GM12892 (cell line): Measurements from ENCODE around the gene SEMA3C.

Source experiments
- DNase-seq: peaks from one replicate; pipeline ENCODE4 v3.0.0; 2011; ENCODE audit not compliant: insufficient read length
- FAIRE-seq: peaks from 2 replicates; lab custom pipeline; 2011; peaks lifted over from hg19 to GRCh38; lab: Jason Lieb, UNC
- POLR2A ChIP-seq: IDR thresholded peaks from 2 replicates; pipeline ENCODE4 v1.6.1; 2011; ENCODE audit warnings: low read depth, low read length, control low read depth
- POLR2AphosphoS5 ChIP-seq: IDR thresholded peaks from 2 replicates; pipeline ENCODE4 v1.6.1; 2011; ENCODE audit warnings: low read depth, low read length, control low read depth
- TAF1 ChIP-seq: IDR thresholded peaks from 2 replicates; pipeline ENCODE4 v1.6.1; 2011; ENCODE audit warnings: low read depth, mild to moderate bottlenecking, control low read depth, low read length, borderline replicate concordance

The SEMA3C gene

DNA sequence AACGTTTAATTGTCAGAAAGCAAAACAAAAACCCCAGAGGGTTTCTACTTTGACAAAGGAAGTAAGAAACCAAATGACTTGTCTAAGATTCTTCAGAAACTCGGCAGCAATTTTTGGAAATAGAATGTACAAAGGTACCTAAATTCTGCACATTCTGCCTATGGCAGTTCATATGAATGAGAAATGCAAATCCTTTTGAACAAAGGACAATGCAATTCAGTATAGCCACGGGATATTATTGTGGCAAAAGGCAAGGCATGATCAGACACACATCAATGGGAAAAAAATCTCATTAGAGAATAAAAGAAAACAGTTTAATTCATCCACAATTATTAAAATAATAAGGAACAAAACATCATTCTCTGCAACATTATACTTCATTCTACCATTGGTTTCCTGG lies 93.4 kb downstream of the SEMA3C start:
- FAIRE-seq (no peak), DNase-seq (no peak)
- TF ChIP-seq TAF1 (no peak), POLR2AphosphoS5 (no peak)

DNA sequence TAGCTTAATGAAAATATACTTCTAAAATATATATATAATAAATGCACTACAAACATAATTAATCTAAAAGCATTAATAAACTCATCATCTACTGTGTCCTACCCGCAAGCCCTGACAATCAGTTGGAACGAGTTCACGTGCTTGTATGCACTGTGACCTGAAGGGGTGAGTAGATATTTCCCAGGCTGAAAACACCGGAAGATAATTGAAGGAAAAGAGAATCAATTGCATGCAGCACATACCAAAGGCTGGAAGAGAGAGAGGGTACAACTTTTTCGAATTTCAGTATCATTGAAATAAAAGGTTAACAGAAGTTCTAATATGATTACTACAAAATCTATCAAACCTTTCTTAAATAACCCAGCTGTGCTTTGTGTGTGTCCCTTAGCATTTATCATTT lies 94.6 kb downstream of the SEMA3C start:
- no peak for FAIRE-seq
- no peak for TF ChIP-seq TAF1
- no peak for DNase-seq

DNA sequence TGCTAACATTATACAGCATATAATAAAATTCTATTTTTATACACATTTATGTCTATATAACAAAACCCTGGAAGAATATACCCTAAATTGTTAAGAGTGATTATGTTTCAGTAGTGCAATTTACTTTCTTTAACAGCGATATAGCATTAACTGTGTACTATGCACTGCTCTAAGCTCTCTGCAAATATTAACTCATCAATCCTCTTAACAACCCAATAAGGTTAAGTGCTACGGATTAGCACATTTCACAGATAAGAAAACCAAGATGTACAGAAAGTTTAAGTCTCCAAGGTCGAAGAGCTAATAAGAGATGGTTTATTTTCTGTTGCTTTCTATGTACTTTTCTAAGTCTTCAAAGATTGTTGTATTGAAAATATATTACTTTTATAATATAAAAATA lies 95.8 kb downstream of the SEMA3C start:
- DNase-seq: no peak
- TF ChIP-seq TAF1: no peak
- no peak for TF ChIP-seq POLR2AphosphoS5
- no peak for TF ChIP-seq POLR2A
- FAIRE-seq: no peak

DNA sequence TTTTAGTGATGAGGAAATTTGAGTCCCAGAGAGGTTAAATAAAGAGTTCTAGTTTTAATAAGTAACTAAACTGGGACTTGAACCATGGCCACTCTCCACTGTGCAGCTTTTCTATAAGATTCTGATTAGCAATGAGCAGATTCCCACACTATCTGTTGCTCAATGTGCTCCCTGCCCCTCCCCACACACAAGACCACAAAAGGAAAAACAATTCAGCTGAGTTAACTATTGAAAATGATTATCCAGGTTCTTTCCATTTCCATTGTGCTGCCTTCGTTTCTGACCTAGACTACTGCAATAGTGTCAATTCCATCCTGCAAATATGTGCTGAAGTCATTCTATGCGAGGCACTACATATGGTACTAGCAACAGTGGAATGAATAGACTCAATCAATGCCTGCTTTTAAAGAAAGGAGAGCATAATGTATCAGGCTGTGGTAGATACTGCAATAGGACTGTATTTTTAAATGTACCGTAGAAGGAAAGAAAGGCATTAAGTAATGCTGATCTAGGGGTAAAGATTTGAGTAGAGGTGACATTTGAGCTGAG lies 97.0 kb downstream of the SEMA3C start:
- no peak for TF ChIP-seq TAF1
- TF ChIP-seq POLR2AphosphoS5: no peak
- TF ChIP-seq POLR2A: no peak
- FAIRE-seq: no peak

DNA sequence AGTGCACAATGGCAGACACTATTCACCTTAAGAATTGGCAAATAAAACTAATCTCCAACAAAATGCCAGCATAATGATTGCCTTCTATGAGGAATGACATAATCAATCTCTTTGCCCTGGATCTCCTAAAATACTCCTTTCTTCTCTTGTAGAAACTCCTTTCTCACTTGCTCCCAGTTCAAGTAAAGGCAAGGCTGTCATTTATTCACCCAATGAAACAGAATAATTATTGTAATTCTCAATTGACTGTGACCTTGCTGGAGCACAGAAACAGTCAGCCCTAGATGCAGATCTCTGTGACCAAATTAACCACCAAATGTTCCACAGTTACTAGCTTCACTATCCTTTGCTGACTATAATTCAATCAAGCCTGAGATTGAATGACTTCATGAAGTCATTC lies 99.3 kb downstream of the SEMA3C start:
- TF ChIP-seq POLR2A (no peak), TAF1 (no peak), POLR2AphosphoS5 (no peak)
- FAIRE-seq: no peak

More for the DNA sequence above, 97.0 kb downstream of the SEMA3C start:
- no peak for DNase-seq

DNA sequence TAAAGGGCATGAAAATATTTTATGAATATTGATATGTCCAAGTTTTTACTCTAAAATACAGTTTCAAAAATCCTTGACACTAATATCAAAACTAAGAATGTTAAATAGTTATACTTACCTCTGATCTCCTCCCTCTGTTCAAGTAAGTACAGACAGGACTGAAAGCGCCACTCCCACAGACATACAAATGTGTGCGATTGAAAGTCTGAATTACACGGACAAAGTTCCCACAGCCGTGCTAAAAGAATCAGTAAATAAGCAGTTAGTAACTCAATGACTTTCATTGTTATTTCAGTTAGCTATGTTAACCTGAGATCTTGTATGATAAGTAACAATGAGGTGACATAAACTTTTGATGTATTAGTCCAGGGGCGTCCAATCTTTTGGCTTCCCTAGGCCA lies 100.7 kb downstream of the SEMA3C start:
- TF ChIP-seq POLR2AphosphoS5: no peak
- TF ChIP-seq POLR2A: no peak
- no peak for TF ChIP-seq TAF1
- no peak for DNase-seq
- no peak for FAIRE-seq

More for the DNA sequence above, 99.3 kb downstream of the SEMA3C start:
- DNase-seq: no peak

DNA sequence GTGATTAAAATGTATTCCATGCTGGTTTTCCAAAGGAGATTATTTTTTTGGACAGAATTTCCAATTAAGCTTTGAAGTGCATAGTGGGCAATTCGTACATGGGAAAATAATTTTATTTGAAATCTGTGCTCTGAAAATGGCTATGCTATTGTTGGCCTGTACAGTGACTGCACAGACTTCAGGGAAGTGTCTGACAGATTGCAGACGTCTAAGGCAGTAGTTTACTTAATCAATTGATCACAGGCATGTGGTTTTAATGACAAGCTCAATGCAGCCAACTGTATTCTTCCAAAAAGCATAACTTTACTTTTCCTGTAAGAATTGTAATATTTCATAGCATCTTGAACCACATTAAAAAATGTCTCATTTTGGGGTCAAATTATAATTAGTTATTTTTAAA lies 102.0 kb downstream of the SEMA3C start:
- FAIRE-seq (no peak), DNase-seq (no peak)
- no peak for TF ChIP-seq POLR2AphosphoS5
- no peak for TF ChIP-seq TAF1
- TF ChIP-seq POLR2A: no peak

DNA sequence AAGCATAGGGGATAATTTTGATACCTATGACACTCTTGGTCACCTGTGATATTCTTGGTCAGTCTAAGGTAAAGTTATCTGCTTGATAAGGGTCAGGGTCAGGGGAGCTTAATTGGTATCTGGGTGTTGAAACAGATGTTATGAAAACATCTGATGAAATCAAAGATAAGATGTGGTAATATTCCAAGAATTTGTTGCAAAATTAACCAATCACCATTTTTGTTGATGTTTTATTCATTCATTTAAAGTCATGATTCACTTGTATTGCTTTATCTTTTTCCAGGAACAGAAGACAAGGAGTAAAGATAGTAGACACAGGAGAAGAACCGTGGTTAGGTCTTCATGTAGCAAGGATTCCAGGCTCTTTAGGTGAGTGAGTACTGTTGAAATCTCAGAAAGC lies 103.1 kb downstream of the SEMA3C start:
- no peak for TF ChIP-seq POLR2A
- TF ChIP-seq POLR2AphosphoS5: no peak
- no peak for TF ChIP-seq TAF1
- no peak for FAIRE-seq

DNA sequence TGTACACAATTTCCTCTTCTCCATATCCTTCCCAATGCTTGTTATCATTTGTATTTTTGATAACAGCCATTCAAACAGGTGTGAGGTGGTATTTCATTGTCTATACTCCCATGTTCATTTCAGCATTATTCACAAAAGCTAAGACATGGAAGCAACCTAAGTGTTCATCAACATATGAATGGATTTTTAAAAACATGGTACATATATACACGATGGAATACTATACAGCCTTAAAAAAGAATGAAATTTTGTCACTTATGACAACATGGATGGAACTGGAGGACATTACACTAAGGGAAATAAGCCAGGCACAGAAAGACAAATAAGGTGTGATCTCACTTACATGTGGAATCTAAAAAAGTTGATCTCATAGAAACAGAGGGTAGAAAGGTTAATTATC lies 109.3 kb downstream of the SEMA3C start:
- DNase-seq: no peak
- no peak for TF ChIP-seq POLR2A
- no peak for TF ChIP-seq TAF1
- no peak for TF ChIP-seq POLR2AphosphoS5
- no peak for FAIRE-seq

More for the DNA sequence above, 103.1 kb downstream of the SEMA3C start:
- DNase-seq: no peak

DNA sequence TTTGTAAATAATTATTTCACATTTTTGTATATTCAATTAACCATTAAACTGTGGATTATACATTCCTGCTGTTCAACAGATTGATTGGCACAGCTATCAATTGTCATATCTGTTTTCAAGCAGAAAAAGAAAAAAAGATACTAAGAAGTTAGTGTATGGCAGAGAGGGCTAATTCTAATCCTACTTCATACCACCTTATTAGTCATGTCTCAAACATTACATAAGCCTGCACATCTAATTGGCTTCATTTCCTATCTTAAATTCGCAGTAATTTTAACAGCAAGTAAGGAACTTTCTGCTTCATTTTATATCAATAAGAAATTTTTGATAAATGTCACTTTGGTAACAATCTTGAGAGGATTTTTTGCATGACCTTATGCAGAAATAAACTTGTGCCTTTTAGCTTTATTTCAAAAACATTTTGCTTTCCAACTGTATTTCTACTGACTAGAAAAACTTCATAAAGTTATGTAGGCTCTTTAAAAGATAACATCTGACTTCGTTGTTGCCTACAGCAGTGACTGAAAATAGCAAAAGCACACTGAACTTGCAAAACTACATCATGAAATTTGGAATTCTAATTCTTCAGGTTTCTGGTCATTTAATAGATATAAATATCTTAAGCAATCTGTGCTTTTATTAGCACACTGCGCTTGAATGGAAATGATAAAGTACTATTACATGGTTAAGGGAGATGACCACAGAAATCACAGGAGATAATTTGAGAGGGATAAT lies 111.5 kb downstream of the SEMA3C start:
- DNase-seq (no peak), FAIRE-seq (no peak)
- TF ChIP-seq TAF1 (no peak), POLR2A (no peak), POLR2AphosphoS5 (no peak)

DNA sequence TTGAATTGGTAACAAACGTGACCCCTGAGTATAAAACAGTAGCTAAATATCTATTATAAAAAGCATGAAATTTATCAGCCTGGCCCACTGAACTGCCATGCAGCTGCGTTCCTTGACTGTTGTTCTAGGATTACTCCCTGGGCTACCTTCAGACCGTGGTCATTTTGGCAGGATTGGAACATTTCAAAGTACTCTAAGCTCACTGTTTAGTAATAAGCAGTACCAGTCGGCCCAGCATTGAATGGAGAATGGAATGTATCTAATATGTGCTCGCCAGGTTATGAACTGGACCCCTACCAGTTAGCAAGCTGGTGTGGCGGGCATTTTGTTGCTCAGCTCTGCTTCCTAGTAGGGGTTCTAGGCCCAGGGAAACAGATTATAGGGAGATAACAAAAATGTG lies 112.2 kb downstream of the SEMA3C start:
- TF ChIP-seq POLR2A (no peak), TAF1 (no peak), POLR2AphosphoS5 (no peak)
- DNase-seq: no peak
- FAIRE-seq: no peak

DNA sequence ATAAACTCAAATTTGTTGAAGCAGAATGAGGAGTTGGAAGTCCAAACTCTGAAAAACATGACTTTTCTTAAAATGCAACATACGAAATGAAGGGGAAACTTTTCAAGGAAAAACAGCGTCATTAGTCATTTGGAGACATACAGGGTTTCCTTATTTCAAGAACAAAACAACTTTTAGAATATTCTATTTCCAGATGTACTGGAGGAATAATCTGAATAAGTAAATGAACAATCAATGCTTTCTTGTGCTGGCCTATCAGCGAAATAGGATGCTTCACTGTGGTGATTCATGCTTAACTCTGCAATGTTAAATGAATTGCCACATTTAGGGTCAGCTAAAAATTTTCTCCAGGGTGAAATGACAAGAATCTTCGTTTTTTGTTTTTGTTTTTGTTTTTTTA lies 114.3 kb downstream of the SEMA3C start:
- DNase-seq (no peak), FAIRE-seq (no peak)
- no peak for TF ChIP-seq TAF1
- no peak for TF ChIP-seq POLR2A
- no peak for TF ChIP-seq POLR2AphosphoS5

DNA sequence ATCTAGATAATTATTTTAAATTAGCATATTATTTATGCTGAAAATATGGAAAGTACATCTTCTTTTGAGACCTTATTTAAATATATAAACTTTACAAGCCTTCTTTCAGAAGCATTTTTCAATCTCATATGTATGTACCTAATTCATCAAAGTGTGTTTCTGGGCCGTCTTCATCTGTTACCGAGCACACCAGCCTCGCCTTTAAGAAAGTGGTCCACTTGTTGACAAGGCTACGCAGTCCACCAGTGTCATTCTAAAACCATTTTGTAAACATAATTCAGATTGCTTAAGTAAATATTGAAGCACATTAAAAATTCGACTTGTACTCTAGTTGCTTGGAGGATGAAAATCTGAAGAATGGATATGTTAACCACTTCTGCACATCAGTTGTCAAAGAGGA lies 116.3 kb downstream of the SEMA3C start:
- FAIRE-seq (no peak), DNase-seq (no peak)
- TF ChIP-seq POLR2AphosphoS5 (no peak), TAF1 (no peak), POLR2A (no peak)
